Measurements from ENCODE around the gene CADM4.

GRCh38 chr19:43612374-43612773 lies 27.3 kb downstream of the CADM4 start:
- no peak for TF ChIP-seq CTCF (optimal IDR thresholded peaks at IDR 0.05 in 1 of 3, IDR thresholded peaks at IDR 0.05 in 1 of 3, conservative IDR thresholded peaks at IDR 0.05 in 1 of 3; ENCODE audit: extremely low read depth in 1 of 3, insufficient read depth in 2 of 3, low read length in 3 of 3)
- no peak for TF ChIP-seq EZH2 (IDR thresholded peaks at IDR 0.05; ENCODE audit: low read length)

Measured in keratinocyte (primary cell).